ENCODE measurements around the gene IL4I1.

IL4I1 gene

GRCh38 chr19:49852631-49853126 lies 44.0 kb downstream of the IL4I1 start:
- no peak for DNase-seq

- DNase-seq = peak in 25 of 56 donors; percentile 21 to 76 (median 35)
Observed at GRCh38 chr19:49851456-49852259, 45.0 kb downstream of the IL4I1 start.

DNA sequence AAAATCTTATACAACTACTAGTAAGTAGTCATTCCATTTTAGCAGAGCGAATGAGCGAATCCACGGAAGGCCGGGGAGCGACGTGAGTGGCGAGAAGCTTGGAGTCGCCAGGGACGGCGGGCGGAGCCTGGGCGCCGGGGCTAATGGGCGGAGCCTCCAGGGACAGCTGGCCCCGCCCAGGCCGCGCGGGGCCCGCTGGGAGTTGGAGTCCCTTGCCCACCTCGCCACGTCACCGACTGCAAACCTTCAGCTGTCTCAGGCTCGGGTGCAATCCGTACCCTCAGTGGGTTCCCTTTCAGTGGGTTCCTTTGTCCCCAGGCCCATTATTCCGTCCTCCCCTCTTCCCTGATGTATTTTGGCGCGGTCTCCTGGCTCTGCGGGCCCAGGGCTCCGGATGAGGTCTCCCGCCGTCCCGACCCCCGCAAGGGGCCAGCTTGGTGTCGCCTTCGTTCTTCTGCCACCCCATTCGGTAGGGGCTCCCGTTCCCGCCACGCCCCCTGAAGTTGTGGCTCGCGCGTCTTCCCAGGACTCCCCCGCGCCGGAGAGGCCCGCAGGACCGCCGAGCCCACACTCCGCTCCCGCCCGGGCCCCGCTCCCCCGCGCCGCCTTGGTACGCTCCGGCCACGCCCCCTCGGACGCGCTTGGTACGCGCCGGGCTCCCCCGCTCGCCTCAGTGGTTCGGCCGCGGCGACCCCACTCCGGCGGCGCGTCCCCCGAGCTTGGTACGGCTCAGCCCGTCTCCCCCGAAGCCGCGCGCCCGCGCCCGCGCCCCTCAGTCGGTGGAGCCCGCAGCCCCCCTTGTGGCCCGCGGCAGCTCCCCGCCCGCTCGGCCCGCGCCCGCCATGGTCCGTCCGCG lies 46.0 kb downstream of the IL4I1 start, which contains the start of gene PTOV1:
Gene PTOV1 (plus strand): TSS at position 673 of the 856 bp plus-strand sequence.
- DNase-seq = peak; percentile 65 to 95 (median 90)

- DNase-seq = peak in 2 of 56 donors; percentile 43 to 55
Observed at GRCh38 chr19:49850221-49850486, 46.5 kb downstream of the IL4I1 start.

DNA sequence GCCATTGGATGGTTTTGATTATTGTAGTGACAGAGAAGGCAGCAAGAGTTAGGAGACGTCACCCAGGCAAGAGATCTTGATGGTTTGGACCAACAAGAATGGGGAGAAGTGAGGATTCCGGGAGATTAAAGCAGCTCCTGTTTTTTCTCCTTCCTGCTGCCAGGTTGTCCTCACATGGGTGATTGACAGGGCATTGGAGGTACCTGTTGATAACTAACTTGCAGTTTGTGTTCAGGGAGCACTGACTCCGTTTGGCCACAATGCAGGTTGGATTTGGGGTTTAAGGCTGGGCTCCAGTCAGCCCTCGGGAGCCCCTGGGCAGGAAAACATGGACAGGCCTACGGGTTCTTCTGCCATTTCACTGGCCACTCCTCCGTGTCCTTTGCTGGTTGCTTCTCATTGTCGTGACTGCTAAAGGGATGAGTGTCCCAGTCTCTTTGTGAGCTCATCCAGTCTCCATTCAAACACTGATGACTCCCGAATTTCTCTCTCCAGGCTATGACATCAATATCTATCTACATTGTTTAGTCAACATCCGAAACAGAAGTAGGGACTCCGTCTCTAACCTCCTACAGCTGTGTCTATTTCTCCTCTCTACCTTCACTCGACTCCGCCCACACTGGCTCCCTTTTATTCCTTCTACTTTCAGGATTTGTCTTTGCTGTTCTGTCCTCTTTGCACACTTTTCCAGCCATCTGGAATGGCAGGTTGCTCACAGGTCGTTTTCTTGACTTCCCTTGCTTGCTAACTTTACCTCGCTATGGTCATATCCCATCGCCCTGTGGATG lies 47.1 kb downstream of the IL4I1 start:
- DNase-seq = no peak

GRCh38 chr19:49848938-49849337 lies 47.7 kb downstream of the IL4I1 start:
- no peak for DNase-seq

GRCh38 chr19:49847731-49848696 lies 48.7 kb downstream of the IL4I1 start:
- DNase-seq = no peak

DNA sequence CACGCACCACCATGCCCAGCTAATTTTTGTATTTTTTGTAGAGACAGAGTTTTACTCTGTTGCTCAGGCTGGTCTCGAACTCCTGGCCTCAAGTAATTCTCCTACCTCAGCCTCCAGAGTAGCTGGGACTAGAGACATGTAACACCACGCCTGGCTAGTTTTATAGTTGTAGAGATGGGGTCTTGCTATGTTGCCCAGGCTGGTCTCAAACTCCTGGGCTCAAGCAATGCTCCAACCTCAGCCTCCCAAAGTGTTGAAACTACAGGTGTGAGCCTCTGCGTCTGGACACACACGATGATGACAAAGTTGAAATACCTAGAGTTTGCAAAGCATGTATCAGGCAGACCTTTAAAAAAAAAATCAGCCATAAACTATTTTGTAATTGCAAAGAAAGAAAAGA lies 50.3 kb downstream of the IL4I1 start:
- no peak for DNase-seq

DNA sequence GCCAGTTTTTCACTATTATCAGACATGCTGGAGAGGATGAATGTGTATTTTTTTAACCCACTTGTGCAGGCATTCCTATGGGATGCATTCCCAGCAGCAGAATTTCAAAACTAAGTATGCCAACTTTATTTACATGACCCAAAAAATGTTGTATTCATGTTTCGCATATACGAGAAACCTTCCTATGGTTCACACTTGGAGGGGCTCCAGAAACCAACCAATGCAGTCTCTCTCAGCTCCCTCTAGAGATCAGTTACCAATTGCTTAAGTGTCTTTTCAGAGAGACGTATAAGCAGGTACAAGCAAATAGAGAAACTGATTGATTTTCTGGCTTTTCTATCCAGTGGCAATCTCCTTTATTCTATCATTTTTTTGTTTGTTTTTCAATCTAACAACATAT lies 51.3 kb downstream of the IL4I1 start:
- no peak for DNase-seq

DNA sequence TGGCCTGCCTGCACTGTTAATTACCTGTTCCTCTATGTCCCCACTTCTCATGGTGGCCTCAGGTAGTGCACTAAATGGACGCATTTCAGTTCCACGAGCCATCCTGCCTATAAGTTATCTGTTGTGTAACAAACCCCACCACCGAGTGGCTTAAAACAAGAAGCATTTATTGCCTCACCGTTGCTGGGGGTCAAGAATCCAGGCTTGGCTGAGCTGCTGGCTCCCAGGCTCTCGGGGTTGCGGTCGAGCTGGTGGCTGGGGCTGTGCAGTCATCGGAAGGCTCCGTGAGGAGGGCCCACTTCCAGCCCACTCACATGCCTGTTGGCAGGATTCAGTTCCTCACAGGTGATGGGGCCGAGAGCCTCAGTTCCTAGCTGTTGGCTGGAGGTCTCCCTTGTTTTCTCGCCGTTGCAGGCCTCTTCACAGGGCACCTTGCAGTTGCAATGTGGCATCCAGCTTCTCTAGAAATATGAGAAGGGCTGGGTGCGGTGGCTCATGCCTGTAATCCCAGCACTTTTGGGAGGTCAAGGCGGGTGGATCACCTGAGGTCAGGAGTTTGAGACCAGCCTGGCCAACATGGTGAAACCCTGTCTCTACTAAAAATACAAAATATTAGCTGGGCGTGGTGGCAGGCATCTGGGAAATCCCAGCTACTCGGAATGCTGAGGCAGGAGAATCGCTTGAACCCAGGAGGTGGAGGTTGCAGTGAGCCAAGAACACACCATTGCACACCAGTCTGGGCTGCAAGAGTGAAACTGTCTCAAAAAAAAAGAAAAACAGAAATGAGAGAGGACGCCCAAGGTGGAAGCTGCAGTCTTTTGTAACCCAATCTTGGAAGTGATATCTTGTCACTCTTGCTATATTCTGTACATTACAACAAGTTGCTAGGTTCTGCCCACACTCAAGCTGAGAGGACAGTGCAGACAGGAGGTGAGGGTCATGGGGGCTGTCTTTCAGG lies 52.3 kb downstream of the IL4I1 start:
- DNase-seq = no peak

GRCh38 chr19:49843265-49843664 lies 53.4 kb downstream of the IL4I1 start:
- no peak for DNase-seq

- no peak for DNase-seq
Observed at GRCh38 chr19:49840736-49841249, 55.9 kb downstream of the IL4I1 start.

GRCh38 chr19:49840321-49840720 lies 56.4 kb downstream of the IL4I1 start:
- no peak for DNase-seq

- DNase-seq = no peak
Observed at GRCh38 chr19:49839713-49840112, 57.0 kb downstream of the IL4I1 start.
